CD4-positive, alpha-beta T cell (primary cell): Measurements from ENCODE around the gene RPS27. TPM values are rescaled to one million over a fixed set of nuclear protein-coding genes. Genes with fewer than 3 reads are reported as not detected.

Experiments used
- ATAC-seq: fragments of 200-7000 bp; cut with Tn5 transposase; one replicate; pipeline ENCODE4 v1.10.0; 2022; ENCODE audit warnings: mild to moderate bottlenecking; ENCODE audit not compliant: poor library complexity
- CTCF ChIA-PET: fragments of 350-600 bp; sonication (Branson Sonifier 250); formaldehyde crosslinking; loops from one replicate; lab custom pipeline; 2021; ENCODE audit warnings: antibody characterized with exemption, inconsistent platforms; lab: Charles Lee
- POLR2A ChIA-PET: fragments of 350-600 bp; sonication (Branson Sonifier 250); formaldehyde crosslinking; loops from one replicate; lab custom pipeline; 2021; ENCODE audit warnings: antibody characterized with exemption, inconsistent platforms; lab: Charles Lee
- DNase-seq, 14 experiments: peaks; one replicate each; pipeline ENCODE4 v3.0.0-alpha.2; 2013 to 2020; ENCODE audit warnings: mixed read lengths in 2 of 14
- H3K27ac ChIP-seq, 2 donors: one replicate each; pipeline versions ENCODE4 v1.5.1 to v1.7.0; 2013; ENCODE audit warnings: low read length in 2 of 2, low read depth in 1 of 2, mild to moderate bottlenecking in 1 of 2
- H3K27me3 ChIP-seq, 2 experiments: 1 replicate in 1 of 2; 2 replicates in 1 of 2; pipeline versions ENCODE4 v1.6.1 to v1.7.0; 2013; ENCODE audit warnings: low read length in 2 of 2, control low read depth in 1 of 2, mild to moderate bottlenecking in 1 of 2, moderate library complexity in 1 of 2; ENCODE audit not compliant: insufficient read depth in 2 of 2, control insufficient read depth in 1 of 2
- H3K36me3 ChIP-seq: one replicate; pipeline ENCODE4 v1.6.1; 2013; ENCODE audit warnings: low read length, control low read depth; ENCODE audit not compliant: insufficient read depth
- H3K4me1 ChIP-seq: one replicate; pipeline ENCODE4 v1.6.1; 2013; ENCODE audit warnings: low read length, control low read depth; ENCODE audit not compliant: insufficient read depth
- H3K4me3 ChIP-seq: one replicate; pipeline ENCODE4 v1.5.1; 2013; ENCODE audit warnings: mild to moderate bottlenecking, low read length, moderate library complexity
- H3K9me3 ChIP-seq, 2 experiments: 1 replicate in 1 of 2; 2 replicates in 1 of 2; pipeline versions ENCODE4 v1.6.1 to v1.7.0; 2013; ENCODE audit warnings: low read length in 2 of 2, mild to moderate bottlenecking in 2 of 2, control low read depth in 1 of 2, moderate library complexity in 1 of 2; ENCODE audit not compliant: control insufficient read depth in 1 of 2, insufficient read depth in 1 of 2
- H3K27ac Mint-ChIP-seq: one replicate; pipeline ENCODE4 v1.8.0; 2020; ENCODE audit warnings: mixed read lengths
- H3K27me3 Mint-ChIP-seq: one replicate; pipeline ENCODE4 v1.8.0; 2021; ENCODE audit warnings: mixed read lengths
- H3K36me3 Mint-ChIP-seq: one replicate; pipeline ENCODE4 v1.8.0; 2021; ENCODE audit warnings: low read depth, mixed read lengths
- H3K4me1 Mint-ChIP-seq: one replicate; pipeline ENCODE4 v1.8.0; 2021; ENCODE audit warnings: low read depth, mixed read lengths
- H3K4me3 Mint-ChIP-seq: one replicate; pipeline ENCODE4 v1.8.0; 2020; ENCODE audit warnings: mild to moderate bottlenecking, mixed read lengths
- H3K9me3 Mint-ChIP-seq: one replicate; pipeline ENCODE4 v1.8.0; 2020; ENCODE audit warnings: mixed read lengths
- intact Hi-C, 2 experiments: fragments of 100-400 bp; cut with DNase I in 1 of 2; cut with micrococcal nuclease in 1 of 2; formaldehyde crosslinking; loops; one replicate each; pipeline versions ENCODE4 v1.15.1 to v1.9.0; 2023 to 2025; cut with DNase I, micrococcal nuclease
- total RNA-seq, 174 experiments: library from RNA in 2 of 174; stranded (reverse) in 2 of 174; gene quantifications; one replicate each; pipeline ENCODE4 v1.2.3 and lab custom pipeline; 2021 to 2026
- TF ChIP-seq, protein P1 (sequence below): fragments of 200-600 bp; IDR thresholded peaks from one replicate; pipeline ENCODE4 v1.8.0; 2022; ENCODE audit warnings: antibody characterized with exemption, mild to moderate bottlenecking

Gene RPS27
- total RNA-seq, 2 experiments from 2014 or later: 7,636 to 8,442 TPM

GRCh38 chr1:153959454-153959853 lies 31.1 kb upstream of the RPS27 start:
- Mint-ChIP-seq H3K36me3 (peaks cover 37% of the 10 kb centered on the region), H3K4me3 (peak overlapping the region; percentile 94), H3K4me1 (peaks cover 68% of the 10 kb centered on the region), H3K27me3 (no peaks in the 10 kb centered on the region), H3K27ac (peak overlapping the region; percentile 63), H3K9me3 (no peaks in the 10 kb centered on the region)
- ATAC-seq (no peak), DNase-seq (no peak)
- Histone ChIP-seq H3K36me3 (peaks cover 6% of the 10 kb centered on the region), H3K9me3 (no peaks in the 10 kb centered on the region), H3K27me3 (no peaks in the 10 kb centered on the region), H3K4me1 (peaks cover 68% of the 10 kb centered on the region), H3K27ac (no peak overlapping the region), H3K4me3 (no peak overlapping the region)
- ChIA-PET POLR2A (interaction anchor here (0.8 to 5.0 kb wide), 6 partner anchors 8 to 33 kb away, joined by 3 to 85 read pairs (median 54); partner anchors contain the start of genes CREB3L4, DENND4B, JTB and RPS27), CTCF (interaction anchor here (1.7 to 3.9 kb wide), 3 partner anchors 8 to 18 kb away, joined by 3 to 31 read pairs (median 30); partner anchors contain the start of genes CREB3L4, DENND4B and JTB)
- intact Hi-C loops: loop anchor here (2.0 to 5.0 kb wide), 2 partner anchors 31 to 37 kb away; partner anchors contain the start of genes GATAD2B (in 1 of the 2) and RPS27 (in 1 of the 2)
- TF ChIP-seq, protein P1, sequence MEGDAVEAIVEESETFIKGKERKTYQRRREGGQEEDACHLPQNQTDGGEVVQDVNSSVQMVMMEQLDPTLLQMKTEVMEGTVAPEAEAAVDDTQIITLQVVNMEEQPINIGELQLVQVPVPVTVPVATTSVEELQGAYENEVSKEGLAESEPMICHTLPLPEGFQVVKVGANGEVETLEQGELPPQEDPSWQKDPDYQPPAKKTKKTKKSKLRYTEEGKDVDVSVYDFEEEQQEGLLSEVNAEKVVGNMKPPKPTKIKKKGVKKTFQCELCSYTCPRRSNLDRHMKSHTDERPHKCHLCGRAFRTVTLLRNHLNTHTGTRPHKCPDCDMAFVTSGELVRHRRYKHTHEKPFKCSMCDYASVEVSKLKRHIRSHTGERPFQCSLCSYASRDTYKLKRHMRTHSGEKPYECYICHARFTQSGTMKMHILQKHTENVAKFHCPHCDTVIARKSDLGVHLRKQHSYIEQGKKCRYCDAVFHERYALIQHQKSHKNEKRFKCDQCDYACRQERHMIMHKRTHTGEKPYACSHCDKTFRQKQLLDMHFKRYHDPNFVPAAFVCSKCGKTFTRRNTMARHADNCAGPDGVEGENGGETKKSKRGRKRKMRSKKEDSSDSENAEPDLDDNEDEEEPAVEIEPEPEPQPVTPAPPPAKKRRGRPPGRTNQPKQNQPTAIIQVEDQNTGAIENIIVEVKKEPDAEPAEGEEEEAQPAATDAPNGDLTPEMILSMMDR: no peak

DNA sequence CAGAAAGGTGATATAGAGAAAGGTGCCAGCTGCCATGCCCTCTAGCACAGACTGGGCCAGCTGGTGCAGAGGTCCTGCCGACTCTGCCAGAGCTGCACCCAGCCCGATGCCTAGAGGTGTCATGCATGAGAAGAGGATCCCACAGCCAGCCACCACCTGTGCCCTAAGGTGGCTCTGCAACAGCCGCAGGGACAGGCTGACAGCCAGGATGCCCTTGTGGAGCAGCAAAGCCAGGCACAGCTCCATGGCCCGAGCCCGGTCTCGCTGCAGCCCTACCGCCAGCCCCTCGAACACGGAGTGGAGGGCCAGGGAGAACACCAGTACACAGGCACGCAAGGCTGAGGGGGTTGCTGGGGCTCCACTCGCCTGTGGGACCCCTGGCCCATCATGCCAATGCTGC lies 30.4 kb upstream of the RPS27 start:
- Mint-ChIP-seq H3K36me3 (peaks cover 36% of the 10 kb centered on the region), H3K9me3 (no peaks in the 10 kb centered on the region), H3K4me3 (peak overlapping the region; percentile 94), H3K27ac (peak overlapping the region; percentile 63), H3K27me3 (no peaks in the 10 kb centered on the region), H3K4me1 (peaks cover 64% of the 10 kb centered on the region)
- Histone ChIP-seq H3K9me3 (no peaks in the 10 kb centered on the region), H3K36me3 (no peaks in the 10 kb centered on the region), H3K4me3 (no peak overlapping the region), H3K4me1 (peaks cover 67% of the 10 kb centered on the region), H3K27me3 (no peaks in the 10 kb centered on the region), H3K27ac (no peak overlapping the region)
- ATAC-seq (no peak), DNase-seq (no peak)
- TF ChIP-seq, protein P1: no peak
- POLR2A ChIA-PET: interaction anchor here (4.4 to 5.0 kb wide), 2 partner anchors 16 to 32 kb away, joined by 51 to 58 read pairs; partner anchors contain the start of genes JTB and RPS27
- intact Hi-C loops: no loop called here
- CTCF ChIA-PET: no interaction called here

GRCh38 chr1:153961421-153961820 lies 29.1 kb upstream of the RPS27 start:
- Mint-ChIP-seq H3K36me3 (peaks cover 36% of the 10 kb centered on the region), H3K9me3 (no peaks in the 10 kb centered on the region), H3K27me3 (no peaks in the 10 kb centered on the region), H3K4me3 (peak overlapping the region; percentile 94), H3K27ac (peak overlapping the region; percentile 92), H3K4me1 (peaks cover 63% of the 10 kb centered on the region)
- DNase-seq (no peak), ATAC-seq (no peak)
- POLR2A ChIA-PET: interaction anchor here (3.7 kb wide), 1 partner anchor 15 kb away, joined by 52 read pairs; the partner anchor contains the start of gene JTB
- Histone ChIP-seq H3K9me3 (no peaks in the 10 kb centered on the region), H3K27me3 (no peaks in the 10 kb centered on the region), H3K4me1 (peaks cover 67% of the 10 kb centered on the region), H3K4me3 (no peak overlapping the region), H3K27ac (no peak overlapping the region), H3K36me3 (no peaks in the 10 kb centered on the region)
- CTCF ChIA-PET: interaction anchor here (2.6 kb wide), 1 partner anchor 16 kb away, joined by 10 read pairs; the partner anchor contains the start of gene JTB
- intact Hi-C loops: no loop called here
- TF ChIP-seq, protein P1: no peak
